ENCODE data around the gene GDAP2.

- TF ChIP-seq CTCF (IDR thresholded peaks at IDR 0.05; ENCODE audit: poor library complexity) (no peak), EZH2phosphoT487 (IDR thresholded peaks at IDR 0.05; ENCODE audit: low read depth, severe bottlenecking, unreplicated experiment) (no peak)
These were observed 36.9 kb downstream of the GDAP2 start for GRCh38 chr1:117892512-117892911.
